ENCODE measurements around the gene CACNA1I.

Gene CACNA1I

GRCh38 chr22:39649500-39650089 is 79.0 kb downstream of the CACNA1I start:
- no peaks in the 10 kb centered on the region for H3K36me3 Mint-ChIP-seq (ENCODE audit: low read depth)
- no peaks in the 10 kb centered on the region for H3K9me3 Mint-ChIP-seq
- no peak overlapping the region for H3K27ac Mint-ChIP-seq
- no peaks in the 10 kb centered on the region for H3K4me1 Mint-ChIP-seq (ENCODE audit: low read depth)
- H3K4me3 Mint-ChIP-seq, result no peak overlapping the region
- H3K27me3 Mint-ChIP-seq (ENCODE audit: low read depth), result no peaks in the 10 kb centered on the region

GRCh38 chr22:39651053-39651996 is 80.8 kb downstream of the CACNA1I start:
- no peak overlapping the region for H3K27ac Mint-ChIP-seq
- H3K36me3 Mint-ChIP-seq (ENCODE audit: low read depth), result no peaks in the 10 kb centered on the region
- no peaks in the 10 kb centered on the region for H3K9me3 Mint-ChIP-seq
- H3K27me3 Mint-ChIP-seq (ENCODE audit: low read depth), result no peaks in the 10 kb centered on the region
- H3K4me3 Mint-ChIP-seq, result no peak overlapping the region
- H3K4me1 Mint-ChIP-seq (ENCODE audit: low read depth), result no peaks in the 10 kb centered on the region

GRCh38 chr22:39652990-39653786 is 82.6 kb downstream of the CACNA1I start:
- H3K27ac Mint-ChIP-seq, result no peak overlapping the region
- no peaks in the 10 kb centered on the region for H3K27me3 Mint-ChIP-seq (ENCODE audit: low read depth)
- H3K9me3 Mint-ChIP-seq, result no peaks in the 10 kb centered on the region
- peaks cover 6% of the 10 kb centered on the region for H3K4me1 Mint-ChIP-seq (ENCODE audit: low read depth)
- H3K4me3 Mint-ChIP-seq, result no peak overlapping the region
- no peaks in the 10 kb centered on the region for H3K36me3 Mint-ChIP-seq (ENCODE audit: low read depth)

- no peak overlapping the region for H3K4me3 Mint-ChIP-seq
- peaks cover 11% of the 10 kb centered on the region for H3K4me1 Mint-ChIP-seq (ENCODE audit: low read depth)
- no peaks in the 10 kb centered on the region for H3K36me3 Mint-ChIP-seq (ENCODE audit: low read depth)
- H3K9me3 Mint-ChIP-seq, result no peaks in the 10 kb centered on the region
- no peak overlapping the region for H3K27ac Mint-ChIP-seq
- H3K27me3 Mint-ChIP-seq (ENCODE audit: low read depth), result no peaks in the 10 kb centered on the region
Observed at GRCh38 chr22:39653787-39654077, 83.2 kb downstream of the CACNA1I start.

GRCh38 chr22:39654131-39654926 is 83.8 kb downstream of the CACNA1I start:
- Mint-ChIP-seq H3K27me3 (ENCODE audit: low read depth) (no peaks in the 10 kb centered on the region), H3K4me3 (no peak overlapping the region), H3K9me3 (no peaks in the 10 kb centered on the region), H3K4me1 (ENCODE audit: low read depth) (peaks cover 15% of the 10 kb centered on the region), H3K36me3 (ENCODE audit: low read depth) (no peaks in the 10 kb centered on the region), H3K27ac (no peak overlapping the region)

GRCh38 chr22:39655004-39655579 is 84.5 kb downstream of the CACNA1I start:
- H3K36me3 Mint-ChIP-seq (ENCODE audit: low read depth), result no peaks in the 10 kb centered on the region
- H3K4me1 Mint-ChIP-seq (ENCODE audit: low read depth), result peaks cover 15% of the 10 kb centered on the region
- H3K27ac Mint-ChIP-seq, result no peak overlapping the region

GRCh38 chr22:39655831-39656230 is 85.3 kb downstream of the CACNA1I start:
- H3K9me3 Mint-ChIP-seq, result no peaks in the 10 kb centered on the region
- H3K27me3 Mint-ChIP-seq (ENCODE audit: low read depth), result no peaks in the 10 kb centered on the region
- no peak overlapping the region for H3K4me3 Mint-ChIP-seq
- H3K27ac Mint-ChIP-seq, result no peak overlapping the region
- H3K4me1 Mint-ChIP-seq (ENCODE audit: low read depth), result peaks cover 15% of the 10 kb centered on the region
- no peaks in the 10 kb centered on the region for H3K36me3 Mint-ChIP-seq (ENCODE audit: low read depth)

More at GRCh38 chr22:39655004-39655579, 84.5 kb downstream of the CACNA1I start:
- H3K4me3 Mint-ChIP-seq, result no peak overlapping the region
- H3K9me3 Mint-ChIP-seq, result no peaks in the 10 kb centered on the region
- no peaks in the 10 kb centered on the region for H3K27me3 Mint-ChIP-seq (ENCODE audit: low read depth)

GRCh38 chr22:39656495-39657490 is 86.2 kb downstream of the CACNA1I start:
- peaks cover 15% of the 10 kb centered on the region for H3K4me1 Mint-ChIP-seq (ENCODE audit: low read depth)
- H3K27me3 Mint-ChIP-seq (ENCODE audit: low read depth), result peaks cover 4% of the 10 kb centered on the region
- no peaks in the 10 kb centered on the region for H3K9me3 Mint-ChIP-seq
- no peak overlapping the region for H3K27ac Mint-ChIP-seq
- no peaks in the 10 kb centered on the region for H3K36me3 Mint-ChIP-seq (ENCODE audit: low read depth)
- H3K4me3 Mint-ChIP-seq, result no peak overlapping the region

GRCh38 chr22:39658367-39658766 is 87.8 kb downstream of the CACNA1I start:
- Mint-ChIP-seq H3K36me3 (ENCODE audit: low read depth) (no peaks in the 10 kb centered on the region), H3K9me3 (no peaks in the 10 kb centered on the region), H3K4me1 (ENCODE audit: low read depth) (peaks cover 23% of the 10 kb centered on the region), H3K27ac (peak overlapping the region; percentile 35), H3K27me3 (ENCODE audit: low read depth) (peaks cover 12% of the 10 kb centered on the region), H3K4me3 (peak overlapping the region; percentile 60)

- Mint-ChIP-seq H3K4me3 (peak overlapping the region; percentile 60), H3K9me3 (no peaks in the 10 kb centered on the region), H3K4me1 (ENCODE audit: low read depth) (peaks cover 23% of the 10 kb centered on the region), H3K27me3 (ENCODE audit: low read depth) (peaks cover 13% of the 10 kb centered on the region), H3K36me3 (ENCODE audit: low read depth) (no peaks in the 10 kb centered on the region), H3K27ac (peak overlapping the region; percentile 35)
Observed at GRCh38 chr22:39658806-39659463, 88.4 kb downstream of the CACNA1I start.

GRCh38 chr22:39661501-39661841 is 90.9 kb downstream of the CACNA1I start:
- Mint-ChIP-seq H3K4me1 (ENCODE audit: low read depth) (peaks cover 23% of the 10 kb centered on the region), H3K4me3 (peak overlapping the region; percentile 44), H3K27me3 (ENCODE audit: low read depth) (peaks cover 21% of the 10 kb centered on the region), H3K27ac (no peak overlapping the region), H3K9me3 (no peaks in the 10 kb centered on the region), H3K36me3 (ENCODE audit: low read depth) (no peaks in the 10 kb centered on the region)

- H3K9me3 Mint-ChIP-seq, result no peaks in the 10 kb centered on the region
- no peak overlapping the region for H3K27ac Mint-ChIP-seq
- H3K36me3 Mint-ChIP-seq (ENCODE audit: low read depth), result no peaks in the 10 kb centered on the region
- peaks cover 21% of the 10 kb centered on the region for H3K27me3 Mint-ChIP-seq (ENCODE audit: low read depth)
- peaks cover 23% of the 10 kb centered on the region for H3K4me1 Mint-ChIP-seq (ENCODE audit: low read depth)
- peak overlapping the region; percentile 73 for H3K4me3 Mint-ChIP-seq
Observed at GRCh38 chr22:39661842-39662685, 91.5 kb downstream of the CACNA1I start.
